Naive thymus-derived CD4-positive, alpha-beta T cell (primary cell): ENCODE measurements around the gene PAQR8. TPM values are rescaled to one million over a fixed set of nuclear protein-coding genes. Genes with fewer than 3 reads are reported as not detected.
A peak's percentile ranks its signal among the peaks of the same experiment; 100 is the strongest.

ENCODE experiments used
- ATAC-seq: fragments of 150-1000 bp; cut with Tn5 transposase; 2 replicates; pipeline ENCODE4 v1.10.0; 2021; ENCODE audit warnings: mild to moderate bottlenecking, moderate library complexity
- CTCF ChIA-PET: fragments of 350-600 bp; sonication (Branson Sonifier 250); formaldehyde crosslinking; loops from one replicate; lab custom pipeline; 2021; ENCODE audit warnings: antibody characterized with exemption; lab: Charles Lee
- POLR2A ChIA-PET: fragments of 350-600 bp; sonication (Branson Sonifier 250); formaldehyde crosslinking; loops from one replicate; lab custom pipeline; 2021; ENCODE audit warnings: antibody characterized with exemption, inconsistent platforms; lab: Charles Lee
- DNase-seq, 9 donors: peaks; one replicate each; pipeline versions ENCODE4 v3.0.0 to v3.0.0-alpha.2; 2020 to 2022; ENCODE audit warnings: mixed read lengths in 1 of 9
- H3K27ac ChIP-seq: one replicate; pipeline ENCODE4 v1.7.0; 2013; ENCODE audit warnings: mild to moderate bottlenecking, low read depth, low read length, moderate library complexity
- H3K27me3 ChIP-seq, 2 donors: one replicate each; pipeline ENCODE4 v1.7.0; 2013; ENCODE audit warnings: low read length in 2 of 2, mild to moderate bottlenecking in 2 of 2, moderate library complexity in 2 of 2; ENCODE audit not compliant: control insufficient read depth in 2 of 2, insufficient read depth in 2 of 2
- H3K36me3 ChIP-seq, 3 experiments: 1 replicate in 2 of 3; 2 replicates in 1 of 3; pipeline ENCODE4 v1.7.0; 2013; ENCODE audit warnings: low read length in 3 of 3, mild to moderate bottlenecking in 3 of 3, moderate library complexity in 1 of 3; ENCODE audit not compliant: insufficient read depth in 3 of 3, control insufficient read depth in 2 of 3
- H3K4me1 ChIP-seq, 2 donors: one replicate each; pipeline ENCODE4 v1.7.0; 2013; ENCODE audit warnings: low read length in 2 of 2, mild to moderate bottlenecking in 2 of 2, moderate library complexity in 1 of 2; ENCODE audit not compliant: control insufficient read depth in 2 of 2, insufficient read depth in 2 of 2
- H3K4me3 ChIP-seq: 2 replicates; pipeline ENCODE4 v1.7.0; 2013; ENCODE audit warnings: mild to moderate bottlenecking, low read length
- H3K9me3 ChIP-seq, 3 experiments: 1 replicate in 2 of 3; 2 replicates in 1 of 3; pipeline ENCODE4 v1.7.0; 2013; ENCODE audit warnings: low read length in 3 of 3; ENCODE audit not compliant: control insufficient read depth in 2 of 3
- H3K27ac Mint-ChIP-seq, 9 donors: one replicate each; pipeline ENCODE4 v1.8.0; 2020 to 2022; ENCODE audit warnings: mixed read lengths in 9 of 9, mild to moderate bottlenecking in 8 of 9, moderate library complexity in 5 of 9, inconsistent platforms in 2 of 9
- H3K27me3 Mint-ChIP-seq, 5 donors: one replicate each; pipeline ENCODE4 v1.8.0; 2021 to 2022; ENCODE audit warnings: mixed read lengths in 5 of 5, mild to moderate bottlenecking in 1 of 5
- H3K36me3 Mint-ChIP-seq, 5 donors: one replicate each; pipeline ENCODE4 v1.8.0; 2020 to 2022; ENCODE audit warnings: mixed read lengths in 5 of 5, mild to moderate bottlenecking in 3 of 5, inconsistent platforms in 1 of 5
- H3K4me1 Mint-ChIP-seq, 7 donors: one replicate each; pipeline ENCODE4 v1.8.0; 2020 to 2022; ENCODE audit warnings: mixed read lengths in 7 of 7, mild to moderate bottlenecking in 3 of 7, inconsistent platforms in 1 of 7
- H3K4me3 Mint-ChIP-seq, 10 donors: one replicate each; pipeline ENCODE4 v1.8.0; 2020 to 2022; ENCODE audit warnings: mild to moderate bottlenecking in 10 of 10, mixed read lengths in 10 of 10, moderate library complexity in 6 of 10, inconsistent platforms in 2 of 10
- H3K9me3 Mint-ChIP-seq, 11 donors: one replicate each; pipeline ENCODE4 v1.8.0; 2020 to 2022; ENCODE audit warnings: mixed read lengths in 11 of 11, mild to moderate bottlenecking in 4 of 11, inconsistent platforms in 1 of 11, moderate library complexity in 1 of 11
- intact Hi-C, 2 donors: fragments of 100-400 bp; cut with micrococcal nuclease; formaldehyde crosslinking; loops; one replicate each; pipeline ENCODE4 v1.15.1; 2023
- polyA plus RNA-seq, 2 donors: library from polyadenylated mRNA; unstranded; fragments of 300-500 nt; fragmentation: Illumina TruSeq; gene quantifications; one replicate each; pipeline ENCODE4 v1.2.3, GENCODE V29; 2021
- total RNA-seq, 6 experiments: library from RNA in 5 of 6; stranded (reverse) in 5 of 6; gene quantifications; 1 replicate in 5 of 6; 2 replicates in 1 of 6; pipeline ENCODE4 v1.2.3 and lab custom pipeline; 2021 to 2026

Gene PAQR8
- total and polyA plus RNA-seq, 7 experiments from 2014 or later = 7.5 to 46.2 (median 32.1) TPM

- Histone ChIP-seq H3K27ac (peak overlapping the region; percentile 86), H3K4me3 (peak overlapping the region; percentile 90), H3K36me3 (peaks cover 0 to 7% (median 0%) of the 10 kb centered on the region in 3 experiments), H3K27me3 (no peaks in the 10 kb centered on the region), H3K4me1 (peaks cover 24 to 25% of the 10 kb centered on the region in 2 donors), H3K9me3 (no peaks in the 10 kb centered on the region)
- intact Hi-C loops = loop anchor here (1.0 to 10.0 kb wide), 3 partner anchors 309 to 1183 kb away; partner anchors contain the start of genes GCLC (in 1 of the 2), GSTA4 (in 1 of the 2) and TMEM14A (in 1 of the 2)
- peak in 1 of 9 donors; percentile 48 for DNase-seq
- H3K9me3 Mint-ChIP-seq = peaks cover 0 to 2% (median 0%) of the 10 kb centered on the region in 11 donors
- peak overlapping the region; percentile 74 to 100 (median 84) for H3K4me3 Mint-ChIP-seq
- ATAC-seq = peak; percentile 28
- ChIA-PET POLR2A (interaction anchor here (0.7 to 9.3 kb wide), 20 partner anchors 10 to 77 kb away, joined by 3 to 92 read pairs (median 7); partner anchors contain the start of gene MCM3), CTCF (interaction anchor here (0.7 to 9.4 kb wide), 15 partner anchors 9 to 214 kb away, joined by 3 to 72 read pairs (median 8); partner anchors contain the start of genes MCM3 and TRAM2)
- H3K27ac Mint-ChIP-seq = peak overlapping the region; percentile 85 to 99 (median 93)
- peaks cover 0 to 4% (median 0%) of the 10 kb centered on the region in 5 donors for H3K36me3 Mint-ChIP-seq
- peaks cover 0 to 9% (median 0%) of the 10 kb centered on the region in 5 donors for H3K27me3 Mint-ChIP-seq
- H3K4me1 Mint-ChIP-seq = peaks cover 24 to 50% (median 40%) of the 10 kb centered on the region in 7 donors
Observed at GRCh38 chr6:52361414-52361944, 472 bp upstream of the PAQR8 start.

GRCh38 chr6:52362443-52363227, 684 bp downstream of the PAQR8 start:
- Histone ChIP-seq H3K4me3 (peak overlapping the region; percentile 90), H3K27me3 (no peaks in the 10 kb centered on the region), H3K36me3 (peaks cover 0 to 15% (median 0%) of the 10 kb centered on the region in 3 experiments), H3K4me1 (peaks cover 25 to 35% of the 10 kb centered on the region in 2 donors), H3K27ac (peak overlapping the region; percentile 86), H3K9me3 (no peaks in the 10 kb centered on the region)
- Mint-ChIP-seq H3K27ac (peak overlapping the region; percentile 89 to 99 (median 94)), H3K27me3 (peaks cover 0 to 9% (median 0%) of the 10 kb centered on the region in 5 donors), H3K36me3 (peaks cover 0 to 15% (median 6%) of the 10 kb centered on the region in 5 donors), H3K4me3 (peak overlapping the region; percentile 83 to 100 (median 98)), H3K9me3 (peaks cover 0 to 2% (median 0%) of the 10 kb centered on the region in 11 donors), H3K4me1 (peaks cover 31 to 61% (median 52%) of the 10 kb centered on the region in 7 donors)
- peak; percentile 61 for ATAC-seq
- peak; percentile 32 to 57 (median 50) for DNase-seq
- ChIA-PET CTCF (interaction anchor here (0.6 to 9.4 kb wide), 22 partner anchors 8 to 300 kb away, joined by 3 to 72 read pairs (median 4); partner anchors contain the start of genes EFHC1, MCM3 and TRAM2), POLR2A (interaction anchor here (0.6 to 9.3 kb wide), 25 partner anchors 9 to 78 kb away, joined by 3 to 92 read pairs (median 4); partner anchors contain the start of gene MCM3)
- intact Hi-C loops = loop anchor here (1.0 to 10.0 kb wide), 15 partner anchors 14 to 1182 kb away; partner anchors contain the start of genes EFHC1 (in 2 of the 2), GCLC (in 1 of the 2), MCM3 (in 1 of the 2) and TRAM2 (in 1 of the 2)

- ChIA-PET CTCF (interaction anchor here (0.6 to 9.4 kb wide), 11 partner anchors 26 to 143 kb away, joined by 3 to 72 read pairs (median 8); partner anchors contain the start of genes EFHC1 and MCM3), POLR2A (interaction anchor here (0.7 to 9.3 kb wide), 10 partner anchors 8 to 79 kb away, joined by 3 to 92 read pairs (median 20); partner anchors contain the start of gene MCM3)
- ATAC-seq (no peak), DNase-seq (no peak)
- peak overlapping the region; percentile 89 to 99 (median 94) for H3K27ac Mint-ChIP-seq
- peaks cover 3 to 20% (median 13%) of the 10 kb centered on the region in 5 donors for H3K36me3 Mint-ChIP-seq
- H3K4me1 Mint-ChIP-seq = peaks cover 38 to 68% (median 59%) of the 10 kb centered on the region in 7 donors
- peaks cover 0 to 9% (median 0%) of the 10 kb centered on the region in 5 donors for H3K27me3 Mint-ChIP-seq
- H3K9me3 Mint-ChIP-seq = peaks cover 0 to 2% (median 0%) of the 10 kb centered on the region in 11 donors
- H3K4me1 ChIP-seq = peaks cover 25 to 35% of the 10 kb centered on the region in 2 donors
- H3K4me3 Mint-ChIP-seq = peak overlapping the region; percentile 83 to 100 (median 98)
- H3K9me3 ChIP-seq = no peaks in the 10 kb centered on the region
- intact Hi-C loops = loop anchor here (2.0 to 10.0 kb wide), 2 partner anchors 299 to 1181 kb away; partner anchors contain the start of gene GCLC (in 1 of the 2)
- H3K27me3 ChIP-seq = no peaks in the 10 kb centered on the region
- peak overlapping the region; percentile 90 for H3K4me3 ChIP-seq
- peak overlapping the region; percentile 86 for H3K27ac ChIP-seq
- H3K36me3 ChIP-seq = peaks cover 0 to 20% (median 0%) of the 10 kb centered on the region in 3 experiments
Observed at GRCh38 chr6:52363228-52363867, 1.4 kb downstream of the PAQR8 start.

- Mint-ChIP-seq H3K27me3 (peaks cover 0 to 9% (median 0%) of the 10 kb centered on the region in 5 donors), H3K9me3 (peaks cover 0 to 2% (median 0%) of the 10 kb centered on the region in 11 donors), H3K4me1 (peaks cover 42 to 81% (median 72%) of the 10 kb centered on the region in 7 donors), H3K36me3 (peaks cover 3 to 32% (median 20%) of the 10 kb centered on the region in 5 donors), H3K27ac (peak overlapping the region in 8 of 9 donors; percentile 29 to 99 (median 77)), H3K4me3 (peak overlapping the region; percentile 12 to 100 (median 98))
- ChIA-PET POLR2A (interaction anchor here (0.8 to 9.3 kb wide), 7 partner anchors 8 to 80 kb away, joined by 4 to 92 read pairs (median 12); partner anchors contain the start of gene MCM3), CTCF (interaction anchor here (0.7 to 9.4 kb wide), 4 partner anchors 34 to 78 kb away, joined by 3 to 72 read pairs (median 32); partner anchors contain the start of gene MCM3)
- Histone ChIP-seq H3K27me3 (no peaks in the 10 kb centered on the region), H3K9me3 (no peaks in the 10 kb centered on the region), H3K4me3 (no peak overlapping the region), H3K27ac (peak overlapping the region; percentile 44), H3K36me3 (peaks cover 0 to 20% (median 3%) of the 10 kb centered on the region in 3 experiments), H3K4me1 (peaks cover 30 to 35% of the 10 kb centered on the region in 2 donors)
- intact Hi-C loops = loop anchor here in 1 of 2 donors (10.0 kb wide), 1 partner anchor 1180 kb away; the partner anchor contains the start of gene GCLC
- DNase-seq (no peak), ATAC-seq (no peak)
Observed at GRCh38 chr6:52364480-52365166, 2.7 kb downstream of the PAQR8 start.

- Histone ChIP-seq H3K27me3 (no peaks in the 10 kb centered on the region), H3K4me1 (peaks cover 30 to 42% of the 10 kb centered on the region in 2 donors), H3K4me3 (no peak overlapping the region), H3K36me3 (peaks cover 0 to 20% (median 3%) of the 10 kb centered on the region in 3 experiments), H3K9me3 (no peaks in the 10 kb centered on the region), H3K27ac (peak overlapping the region; percentile 44)
- ATAC-seq = no peak
- DNase-seq = no peak
- peak overlapping the region in 7 of 9 donors; percentile 30 to 99 (median 74) for H3K27ac Mint-ChIP-seq
- H3K27me3 Mint-ChIP-seq = peaks cover 0 to 9% (median 0%) of the 10 kb centered on the region in 5 donors
- peaks cover 3 to 37% (median 22%) of the 10 kb centered on the region in 5 donors for H3K36me3 Mint-ChIP-seq
- H3K9me3 Mint-ChIP-seq = peaks cover 0 to 2% (median 0%) of the 10 kb centered on the region in 11 donors
- intact Hi-C loops = loop anchor here in 1 of 2 donors (10.0 kb wide), 1 partner anchor 1179 kb away; the partner anchor contains the start of gene GCLC
- peaks cover 42 to 87% (median 79%) of the 10 kb centered on the region in 7 donors for H3K4me1 Mint-ChIP-seq
- POLR2A ChIA-PET = interaction anchor here (0.6 to 9.3 kb wide), 7 partner anchors 10 to 81 kb away, joined by 3 to 92 read pairs (median 12); partner anchors contain the start of gene MCM3
- H3K4me3 Mint-ChIP-seq = peak overlapping the region in 5 of 10 donors; percentile 83 to 99 (median 98)
- CTCF ChIA-PET = interaction anchor here (9.4 kb wide), 1 partner anchor 33 kb away, joined by 72 read pairs; no protein-coding TSS in a partner anchor
Observed at GRCh38 chr6:52365317-52365716, 3.4 kb downstream of the PAQR8 start.
